CD14-positive monocyte (primary cell): ENCODE measurements around the gene SLC22A3. TPM values are rescaled to one million over a fixed set of nuclear protein-coding genes. Genes with fewer than 3 reads are reported as not detected.

Experiments
- DNase-seq, 3 donors: peaks; one replicate each; pipeline ENCODE4 v3.0.0-alpha.2; 2011 to 2022
- H2AFZ ChIP-seq: 2 replicates; pipeline ENCODE4 v1.6.0; 2012; ENCODE audit warnings: mild to moderate bottlenecking, low read depth, low read length, inconsistent platforms; ENCODE audit not compliant: insufficient read depth, poor library complexity, severe bottlenecking
- H3K27ac ChIP-seq, 2 donors: 1 replicate in 1 of 2; 2 replicates in 1 of 2; pipeline ENCODE4 v1.5.1; 2012 to 2013; ENCODE audit warnings: low read length in 2 of 2, control low read depth in 1 of 2, inconsistent platforms in 1 of 2, low read depth in 1 of 2, mild to moderate bottlenecking in 1 of 2
- H3K27me3 ChIP-seq, 2 donors: one replicate each; pipeline versions ENCODE4 v1.6.0 to v1.6.1; 2011 to 2013; ENCODE audit warnings: low read length in 2 of 2; ENCODE audit not compliant: control insufficient read depth in 2 of 2, insufficient read depth in 2 of 2
- H3K36me3 ChIP-seq, 2 donors: replicated peaks in 1 of 2; 1 replicate in 1 of 2; 2 replicates in 1 of 2; pipeline versions ENCODE4 v1.5.1 to v1.6.1; 2012 to 2013; ENCODE audit warnings: low read length in 2 of 2, control low read depth in 1 of 2, inconsistent platforms in 1 of 2, mild to moderate bottlenecking in 1 of 2; ENCODE audit not compliant: insufficient read depth in 2 of 2, control insufficient read depth in 1 of 2
- H3K4me1 ChIP-seq, 2 donors: 1 replicate in 1 of 2; 2 replicates in 1 of 2; pipeline versions ENCODE4 v1.5.1 to v1.6.1; 2012 to 2013; ENCODE audit warnings: low read length in 2 of 2, control low read depth in 1 of 2, inconsistent platforms in 1 of 2, mild to moderate bottlenecking in 1 of 2, moderate library complexity in 1 of 2; ENCODE audit not compliant: insufficient read depth in 2 of 2, control insufficient read depth in 1 of 2
- H3K4me2 ChIP-seq: replicated peaks from 2 replicates; pipeline ENCODE3; 2012; ENCODE audit warnings: low read length, moderate library complexity, mild to moderate bottlenecking; ENCODE audit not compliant: poor library complexity, severe bottlenecking; ENCODE audit errors: extremely low read depth
- H3K4me3 ChIP-seq, 3 experiments: fragments of 200-600 bp in 1 of 3; sonication (generic) in 1 of 3; replicated peaks in 1 of 3; 1 replicate in 2 of 3; 2 replicates in 1 of 3; pipeline ENCODE4 v1.5.1; 2011 to 2013; ENCODE audit warnings: low read length in 3 of 3, mild to moderate bottlenecking in 3 of 3, control low read depth in 2 of 3, low read depth in 2 of 3, inconsistent platforms in 1 of 3, moderate library complexity in 1 of 3
- H3K79me2 ChIP-seq: 2 replicates; pipeline ENCODE4 v1.6.0; 2012; ENCODE audit warnings: mild to moderate bottlenecking, control low read depth, inconsistent platforms, low read length, moderate library complexity; ENCODE audit not compliant: insufficient read depth
- H3K9ac ChIP-seq: 2 replicates; pipeline ENCODE4 v1.6.0; 2017; ENCODE audit warnings: low read length, mild to moderate bottlenecking; ENCODE audit not compliant: insufficient read depth, poor library complexity, severe bottlenecking
- H3K9me3 ChIP-seq, 2 donors: replicated peaks in 1 of 2; 1 replicate in 1 of 2; 2 replicates in 1 of 2; pipeline versions ENCODE4 v1.5.1 to v1.6.1; 2012 to 2013; ENCODE audit warnings: low read length in 2 of 2, control low read depth in 1 of 2; ENCODE audit not compliant: control insufficient read depth in 1 of 2, insufficient read depth in 1 of 2
- H4K20me1 ChIP-seq: 2 replicates; pipeline ENCODE4 v1.6.0; 2012; ENCODE audit warnings: mild to moderate bottlenecking, low read length, control low read depth, moderate library complexity; ENCODE audit not compliant: insufficient read depth
- H3K27ac Mint-ChIP-seq, 7 donors: one replicate each; pipeline ENCODE4 v1.8.0; 2020; ENCODE audit warnings: mild to moderate bottlenecking in 7 of 7, mixed read lengths in 7 of 7, moderate library complexity in 6 of 7, inconsistent platforms in 2 of 7
- H3K27me3 Mint-ChIP-seq, 3 donors: one replicate each; pipeline ENCODE4 v1.8.0; 2021 to 2022; ENCODE audit warnings: low read depth in 3 of 3, mild to moderate bottlenecking in 3 of 3, mixed read lengths in 3 of 3, moderate library complexity in 3 of 3, inconsistent platforms in 1 of 3
- H3K36me3 Mint-ChIP-seq, 2 donors: one replicate each; pipeline ENCODE4 v1.8.0; 2020; ENCODE audit warnings: mixed read lengths in 2 of 2, inconsistent platforms in 1 of 2, mild to moderate bottlenecking in 1 of 2
- H3K4me1 Mint-ChIP-seq: one replicate; pipeline ENCODE4 v1.8.0; 2020; ENCODE audit warnings: mild to moderate bottlenecking, mixed read lengths
- H3K4me3 Mint-ChIP-seq, 2 donors: one replicate each; pipeline ENCODE4 v1.8.0; 2020; ENCODE audit warnings: mild to moderate bottlenecking in 2 of 2, mixed read lengths in 2 of 2, moderate library complexity in 1 of 2
- H3K9me3 Mint-ChIP-seq, 7 donors: one replicate each; pipeline ENCODE4 v1.8.0; 2020 to 2022; ENCODE audit warnings: mixed read lengths in 7 of 7, mild to moderate bottlenecking in 6 of 7, moderate library complexity in 6 of 7, inconsistent platforms in 2 of 7
- WGBS: methylation state at CpG from one replicate; pipeline ENCODE4 v1.1.5; 2013; ENCODE audit warnings: missing lambda C conversion rate; ENCODE audit not compliant: insufficient coverage; 5-methylcytosine and 5-hydroxymethylcytosine counted together
- intact Hi-C, 2 donors: fragments of 100-400 bp; cut with micrococcal nuclease; formaldehyde crosslinking; loops; one replicate each; pipeline versions ENCODE4 v1.15.0 to v1.15.1; 2023
- polyA plus RNA-seq, 3 donors: library from polyadenylated mRNA; depleted of rRNA in 1 of 3; unstranded in 2 of 3; stranded (reverse) in 1 of 3; fragments of 300-500 nt in 2 of 3; fragments of >200 nt in 1 of 3; fragmentation: Illumina TruSeq in 2 of 3; gene quantifications; 1 replicate in 2 of 3; 2 replicates in 1 of 3; pipeline ENCODE4 v1.2.3, GENCODE V29; 2012 to 2021
- TF ChIP-seq, protein P1 (sequence below): fragments of 200-600 bp; IDR thresholded peaks from one replicate; pipeline ENCODE4 v1.8.0; 2022; ENCODE audit warnings: antibody characterized with exemption, mild to moderate bottlenecking

SLC22A3 gene
- polyA plus RNA-seq, 3 donors, result not detected

DNA sequence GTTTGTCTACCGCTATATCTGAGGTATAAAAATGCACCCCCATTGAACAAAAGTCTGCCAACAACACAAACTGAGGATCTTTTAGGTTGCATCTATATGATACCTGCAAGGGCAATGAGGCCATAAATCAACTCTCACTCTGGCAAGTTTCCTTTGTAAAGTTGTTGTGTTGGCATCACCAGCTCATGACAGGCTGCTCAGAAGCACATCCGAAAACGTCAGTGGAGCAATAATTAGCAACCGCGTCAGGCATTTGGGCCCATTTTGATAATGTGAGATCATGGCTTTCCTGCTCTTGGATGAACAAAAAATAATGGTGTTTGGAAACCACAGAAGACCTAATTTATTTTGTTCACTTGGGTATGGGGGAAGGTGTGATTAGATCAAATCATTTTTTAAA lies 12.0 kb upstream of the SLC22A3 start:
- TF ChIP-seq, protein P1, sequence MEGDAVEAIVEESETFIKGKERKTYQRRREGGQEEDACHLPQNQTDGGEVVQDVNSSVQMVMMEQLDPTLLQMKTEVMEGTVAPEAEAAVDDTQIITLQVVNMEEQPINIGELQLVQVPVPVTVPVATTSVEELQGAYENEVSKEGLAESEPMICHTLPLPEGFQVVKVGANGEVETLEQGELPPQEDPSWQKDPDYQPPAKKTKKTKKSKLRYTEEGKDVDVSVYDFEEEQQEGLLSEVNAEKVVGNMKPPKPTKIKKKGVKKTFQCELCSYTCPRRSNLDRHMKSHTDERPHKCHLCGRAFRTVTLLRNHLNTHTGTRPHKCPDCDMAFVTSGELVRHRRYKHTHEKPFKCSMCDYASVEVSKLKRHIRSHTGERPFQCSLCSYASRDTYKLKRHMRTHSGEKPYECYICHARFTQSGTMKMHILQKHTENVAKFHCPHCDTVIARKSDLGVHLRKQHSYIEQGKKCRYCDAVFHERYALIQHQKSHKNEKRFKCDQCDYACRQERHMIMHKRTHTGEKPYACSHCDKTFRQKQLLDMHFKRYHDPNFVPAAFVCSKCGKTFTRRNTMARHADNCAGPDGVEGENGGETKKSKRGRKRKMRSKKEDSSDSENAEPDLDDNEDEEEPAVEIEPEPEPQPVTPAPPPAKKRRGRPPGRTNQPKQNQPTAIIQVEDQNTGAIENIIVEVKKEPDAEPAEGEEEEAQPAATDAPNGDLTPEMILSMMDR, result no peak
- Mint-ChIP-seq H3K36me3 (no peaks in the 10 kb centered on the region), H3K27ac (no peak overlapping the region), H3K4me3 (no peak overlapping the region), H3K27me3 (peaks cover 0 to 8% (median 2%) of the 10 kb centered on the region in 3 donors), H3K4me1 (no peaks in the 10 kb centered on the region), H3K9me3 (peaks cover 0 to 10% (median 0%) of the 10 kb centered on the region in 7 donors)
- Histone ChIP-seq H3K36me3 (no peaks in the 10 kb centered on the region), H3K9ac (no peak overlapping the region), H3K4me1 (no peaks in the 10 kb centered on the region), H2AFZ (no peak overlapping the region), H4K20me1 (no peaks in the 10 kb centered on the region), H3K4me2 (no peak overlapping the region), H3K27me3 (no peaks in the 10 kb centered on the region), H3K4me3 (no peak overlapping the region), H3K79me2 (no peaks in the 10 kb centered on the region), H3K27ac (no peak overlapping the region), H3K9me3 (no peaks in the 10 kb centered on the region)
- DNase-seq, result no peak
- intact Hi-C loops, result no loop called here
- WGBS, result 90% methylated on average over 4 of the region's 5 CpGs

DNA sequence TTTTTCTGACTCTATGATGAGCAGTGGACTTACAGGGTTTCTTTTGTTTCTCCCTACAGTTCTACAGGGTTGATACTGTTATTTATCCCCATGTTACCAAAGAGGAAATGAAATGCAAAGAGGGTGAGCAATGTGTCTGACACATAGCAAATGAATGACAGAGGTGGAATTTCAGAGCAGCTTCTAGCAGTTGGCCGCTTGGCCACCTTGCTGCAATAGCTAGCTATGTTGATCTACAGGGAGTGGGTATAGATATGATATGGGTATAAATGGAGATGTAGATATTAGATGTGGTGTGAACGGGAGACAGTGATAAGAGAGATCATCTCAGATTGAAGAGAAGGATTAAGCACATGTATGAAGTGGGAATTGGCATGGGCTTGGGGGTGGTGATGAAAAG lies 10.9 kb upstream of the SLC22A3 start:
- Histone ChIP-seq H3K9me3 (no peaks in the 10 kb centered on the region), H3K27me3 (peaks cover 0 to 1% of the 10 kb centered on the region in 2 donors), H3K4me1 (no peaks in the 10 kb centered on the region), H3K36me3 (no peaks in the 10 kb centered on the region), H2AFZ (no peak overlapping the region), H3K4me2 (no peak overlapping the region), H3K9ac (no peak overlapping the region), H3K4me3 (no peak overlapping the region), H3K79me2 (no peaks in the 10 kb centered on the region), H3K27ac (no peak overlapping the region), H4K20me1 (no peaks in the 10 kb centered on the region)
- intact Hi-C loops, result no loop called here
- Mint-ChIP-seq H3K9me3 (peaks cover 0 to 6% (median 0%) of the 10 kb centered on the region in 7 donors), H3K4me3 (no peak overlapping the region), H3K27ac (no peak overlapping the region), H3K4me1 (no peaks in the 10 kb centered on the region), H3K27me3 (peaks cover under 1 to 4% (median 2%) of the 10 kb centered on the region in 3 donors), H3K36me3 (no peaks in the 10 kb centered on the region)
- 93% methylated on average over 2 of the region's 2 CpGs for WGBS
- DNase-seq, result no peak
- TF ChIP-seq, protein P1, result no peak
